GM12864 (cell line): ENCODE results near the gene CDC25B.

Experiments used
- DNase-seq: peaks from one replicate; pipeline ENCODE4 v3.0.0-alpha.2; 2011; ENCODE audit warnings: low read depth
- H3K4me3 ChIP-seq: 2 replicates; pipeline ENCODE4 v1.5.1; 2011; ENCODE audit warnings: mild to moderate bottlenecking, low read depth, low read length, control low read depth
- TF ChIP-seq, protein P1 (sequence below): IDR thresholded peaks from 2 replicates; pipeline ENCODE4 v1.5.1; 2011; ENCODE audit warnings: low read depth, mild to moderate bottlenecking, moderate library complexity, low read length, control low read depth, inconsistent platforms; ENCODE audit errors: missing control alignments

Gene CDC25B

DNA sequence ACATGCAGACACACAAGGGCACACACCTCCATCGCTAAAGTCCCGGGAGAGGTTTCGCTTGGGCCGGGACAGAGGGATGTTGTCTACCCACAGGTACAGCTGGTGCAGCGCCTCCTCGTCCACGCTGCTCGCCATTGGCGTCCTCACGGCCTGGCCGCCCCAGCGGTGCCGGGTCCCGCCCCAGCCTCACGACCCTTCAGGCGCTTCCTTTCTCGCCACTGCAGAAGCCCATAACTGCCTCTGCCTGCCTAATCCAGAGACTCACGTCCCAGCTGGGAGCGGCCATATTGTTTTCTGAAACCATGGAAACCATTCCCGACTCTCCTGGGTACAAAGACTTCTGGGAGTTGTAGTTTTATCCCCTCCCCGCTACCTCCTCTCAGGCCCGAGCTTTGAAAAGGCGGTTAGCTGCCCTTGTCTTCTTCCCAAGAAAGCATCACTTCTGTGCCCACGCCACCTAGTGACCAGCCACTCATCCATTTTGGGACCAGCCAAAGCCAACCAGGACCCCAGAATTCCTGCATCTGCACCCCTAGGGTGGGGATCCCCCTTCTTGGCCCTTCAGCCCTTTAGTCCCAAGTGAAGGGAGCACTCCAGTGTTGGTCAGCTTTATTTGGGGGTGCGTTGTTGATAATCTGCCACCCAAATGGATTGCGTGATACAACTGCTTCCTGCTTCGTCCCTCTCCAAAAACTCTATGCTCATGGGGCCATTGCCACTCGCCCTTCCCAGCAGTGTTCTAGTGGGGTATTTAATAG is 14.8 kb upstream of the CDC25B start, which contains the start of gene SPEF1:
Gene SPEF1 (minus strand): TSS at position 296 of the 758 bp plus-strand sequence. CDS start 161 bp downstream, at position 135.
- peak within 1 kb of the TSS; percentile 43 for H3K4me3 ChIP-seq
- no peak for DNase-seq
- TF ChIP-seq, protein P1, sequence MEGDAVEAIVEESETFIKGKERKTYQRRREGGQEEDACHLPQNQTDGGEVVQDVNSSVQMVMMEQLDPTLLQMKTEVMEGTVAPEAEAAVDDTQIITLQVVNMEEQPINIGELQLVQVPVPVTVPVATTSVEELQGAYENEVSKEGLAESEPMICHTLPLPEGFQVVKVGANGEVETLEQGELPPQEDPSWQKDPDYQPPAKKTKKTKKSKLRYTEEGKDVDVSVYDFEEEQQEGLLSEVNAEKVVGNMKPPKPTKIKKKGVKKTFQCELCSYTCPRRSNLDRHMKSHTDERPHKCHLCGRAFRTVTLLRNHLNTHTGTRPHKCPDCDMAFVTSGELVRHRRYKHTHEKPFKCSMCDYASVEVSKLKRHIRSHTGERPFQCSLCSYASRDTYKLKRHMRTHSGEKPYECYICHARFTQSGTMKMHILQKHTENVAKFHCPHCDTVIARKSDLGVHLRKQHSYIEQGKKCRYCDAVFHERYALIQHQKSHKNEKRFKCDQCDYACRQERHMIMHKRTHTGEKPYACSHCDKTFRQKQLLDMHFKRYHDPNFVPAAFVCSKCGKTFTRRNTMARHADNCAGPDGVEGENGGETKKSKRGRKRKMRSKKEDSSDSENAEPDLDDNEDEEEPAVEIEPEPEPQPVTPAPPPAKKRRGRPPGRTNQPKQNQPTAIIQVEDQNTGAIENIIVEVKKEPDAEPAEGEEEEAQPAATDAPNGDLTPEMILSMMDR = no peak

GRCh38 chr20:3782597-3782996 is 13.5 kb upstream of the CDC25B start:
- TF ChIP-seq, protein P1 = no peak
- no peak overlapping the region for H3K4me3 ChIP-seq
- no peak for DNase-seq

GRCh38 chr20:3783068-3783489 is 13.0 kb upstream of the CDC25B start:
- TF ChIP-seq, protein P1 = no peak
- H3K4me3 ChIP-seq = no peak overlapping the region

DNA sequence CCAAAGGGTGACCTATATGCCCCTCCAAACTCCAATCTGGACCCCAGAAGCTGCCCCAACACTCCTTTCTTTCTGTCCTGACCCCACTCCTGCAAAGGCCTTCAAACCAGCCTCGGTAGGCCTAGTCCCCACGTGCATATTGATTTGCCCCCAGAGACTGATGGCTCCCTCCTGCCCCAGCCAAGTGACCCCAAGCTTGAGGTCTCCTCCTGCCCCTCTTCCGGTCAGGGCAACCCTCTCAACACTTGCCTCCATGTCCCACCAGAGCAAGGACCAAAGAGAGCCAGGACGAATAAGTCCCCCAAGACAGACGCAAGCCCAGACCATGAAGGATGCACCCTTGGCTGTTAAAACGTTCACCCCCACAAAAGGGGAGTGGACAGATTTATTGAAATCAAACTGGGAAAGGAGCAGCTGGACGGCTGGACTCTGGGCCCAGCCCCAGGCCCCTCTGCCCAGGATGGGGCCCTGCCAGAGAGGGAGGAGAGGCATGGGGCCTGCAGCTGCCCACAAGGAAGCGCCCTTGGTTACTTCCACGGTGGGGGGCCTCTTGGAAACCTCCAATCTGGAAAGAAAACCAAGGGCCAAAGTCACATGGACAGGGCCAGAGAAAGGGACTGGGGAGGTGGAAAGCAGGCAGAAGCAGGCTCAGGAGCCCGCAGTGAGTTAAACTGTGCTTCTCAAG is 12.5 kb upstream of the CDC25B start:
- TF ChIP-seq, protein P1 = no peak
- no peak overlapping the region for H3K4me3 ChIP-seq
- DNase-seq = no peak

More at GRCh38 chr20:3783068-3783489, 13.0 kb upstream of the CDC25B start:
- no peak for DNase-seq

DNA sequence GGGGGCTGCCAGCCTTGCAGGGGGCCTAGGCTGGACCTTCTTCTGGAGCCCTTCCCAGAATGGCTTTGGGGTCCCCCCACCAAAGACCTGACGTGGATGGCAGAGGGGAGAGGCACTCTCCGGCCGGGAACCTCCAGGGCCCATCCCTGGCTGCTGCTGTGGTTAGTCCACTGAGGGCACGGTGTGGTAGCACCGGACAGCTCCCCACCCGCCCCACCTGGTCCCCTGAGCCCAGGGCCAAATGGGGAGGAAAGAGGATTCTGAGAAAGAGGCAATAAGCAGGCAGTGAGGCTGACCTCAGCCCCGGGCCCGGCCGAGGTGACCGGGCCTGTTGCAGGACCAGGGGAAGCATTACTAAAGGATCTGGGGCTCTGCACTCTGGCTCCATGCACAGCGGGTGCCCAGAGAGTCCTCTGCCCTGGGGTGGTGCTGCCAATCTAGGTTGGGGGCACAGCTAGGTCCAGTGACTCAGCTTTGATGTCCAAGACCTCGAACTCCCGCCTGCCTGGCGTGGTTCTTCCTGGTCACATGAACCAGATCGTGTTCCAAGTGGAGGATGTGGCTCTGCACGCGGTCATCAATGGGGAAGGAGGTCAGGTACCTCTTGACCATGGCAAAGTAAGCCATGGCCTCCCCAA is 11.8 kb upstream of the CDC25B start:
- TF ChIP-seq, protein P1 = no peak
- no peak overlapping the region for H3K4me3 ChIP-seq
- DNase-seq = no peak

- no peak overlapping the region for H3K4me3 ChIP-seq
- no peak for DNase-seq
- TF ChIP-seq, protein P1 = no peak
Observed at GRCh38 chr20:3784863-3785239, 11.3 kb upstream of the CDC25B start.
